HepG2 (cell line): ENCODE results near the gene HABP2. TPM values are rescaled to one million over a fixed set of nuclear protein-coding genes. Genes with fewer than 3 reads are reported as not detected.

Experiments
- AHDC1 ChIP-seq: sonication (generic); formaldehyde crosslinking; IDR thresholded peaks from 2 replicates; pipeline ENCODE4 v1.5.1; 2020; ENCODE audit warnings: mild to moderate bottlenecking, missing genetic modification reagents, borderline replicate concordance
- ETV5 ChIP-seq: IDR thresholded peaks from 2 replicates; pipeline ENCODE4 v1.6.1; 2018; ENCODE audit warnings: missing biosample characterization, missing genetic modification reagents, inconsistent platforms, borderline replicate concordance
- HDAC1 ChIP-seq: sonication (generic); formaldehyde crosslinking; IDR thresholded peaks from 2 replicates; pipeline ENCODE4 v1.5.1; 2020; ENCODE audit warnings: mild to moderate bottlenecking, missing genetic modification reagents
- MED1 ChIP-seq: sonication (generic); formaldehyde crosslinking; IDR thresholded peaks from 2 replicates; pipeline ENCODE4 v1.4.0; 2020; ENCODE audit warnings: missing genetic modification reagents
- MED13 ChIP-seq: sonication (generic); formaldehyde crosslinking; IDR thresholded peaks from 2 replicates; pipeline ENCODE4 v1.5.0; 2020; ENCODE audit warnings: missing genetic modification reagents
- MTA1 ChIP-seq: sonication (generic); formaldehyde crosslinking; IDR thresholded peaks from 2 replicates; pipeline ENCODE4 v1.4.0; 2020; ENCODE audit warnings: missing genetic modification reagents, mild to moderate bottlenecking, borderline replicate concordance
- NFATC3 ChIP-seq: sonication (generic); formaldehyde crosslinking; IDR thresholded peaks from 2 replicates; pipeline ENCODE4 v1.5.1; 2020; ENCODE audit warnings: mild to moderate bottlenecking, missing genetic modification reagents
- PAX8 ChIP-seq: sonication (generic); formaldehyde crosslinking; IDR thresholded peaks from 2 replicates; pipeline ENCODE4 v1.8.0; 2022; ENCODE audit warnings: mild to moderate bottlenecking, missing genetic modification reagents, borderline replicate concordance
- SALL1 ChIP-seq: sonication (generic); formaldehyde crosslinking; IDR thresholded peaks from 2 replicates; pipeline ENCODE4 v1.8.0; 2022; ENCODE audit warnings: mild to moderate bottlenecking, missing genetic modification reagents
- TBX3 ChIP-seq: fragments of 450-650 bp; IDR thresholded peaks from 2 replicates; pipeline ENCODE4 v1.6.1; 2017; ENCODE audit warnings: antibody characterized with exemption, mild to moderate bottlenecking, inconsistent platforms, borderline replicate concordance
- TRIM22 ChIP-seq: fragments of 450-650 bp; IDR thresholded peaks from 2 replicates; pipeline ENCODE4 v1.6.1; 2017
- WIZ ChIP-seq: sonication (generic); formaldehyde crosslinking; IDR thresholded peaks from 2 replicates; pipeline ENCODE4 v1.5.1; 2020; ENCODE audit warnings: mild to moderate bottlenecking, missing genetic modification reagents
- ZBTB1 ChIP-seq: sonication (generic); formaldehyde crosslinking; IDR thresholded peaks from 2 replicates; pipeline ENCODE4 v1.4.0; 2020; ENCODE audit warnings: missing genetic modification reagents, borderline replicate concordance
- ZBTB7A ChIP-seq: sonication (generic); formaldehyde crosslinking; IDR thresholded peaks from 2 replicates; pipeline ENCODE4 v1.8.0; 2022; ENCODE audit warnings: mild to moderate bottlenecking, missing genetic modification reagents
- ZMYM2 ChIP-seq: sonication (generic); formaldehyde crosslinking; IDR thresholded peaks from 2 replicates; pipeline ENCODE4 v1.8.0; 2022; ENCODE audit warnings: mild to moderate bottlenecking, missing genetic modification reagents
- ZNF275 ChIP-seq: sonication (generic); formaldehyde crosslinking; IDR thresholded peaks from 2 replicates; pipeline ENCODE4 v1.8.0; 2022; ENCODE audit warnings: missing genetic modification reagents, mild to moderate bottlenecking, inconsistent platforms, borderline replicate concordance
- ZNF574 ChIP-seq: sonication (generic); formaldehyde crosslinking; IDR thresholded peaks from 2 replicates; pipeline ENCODE4 v1.4.0; 2020; ENCODE audit warnings: missing genetic modification reagents
- ZNF674 ChIP-seq: sonication (generic); formaldehyde crosslinking; IDR thresholded peaks from 2 replicates; pipeline ENCODE4 v1.5.0; 2020; ENCODE audit warnings: low read depth, mild to moderate bottlenecking, missing genetic modification reagents
- ZNF83 ChIP-seq: sonication (generic); formaldehyde crosslinking; IDR thresholded peaks from 2 replicates; pipeline ENCODE4 v1.4.0; 2020; ENCODE audit warnings: missing genetic modification reagents, mild to moderate bottlenecking, borderline replicate concordance
- polyA plus RNA-seq, 8 experiments: library from polyadenylated mRNA; depleted of rRNA in 3 of 8; stranded (reverse) in 7 of 8; unstranded in 1 of 8; fragments of >200 nt; fragmentation: Illumina TruSeq in 4 of 8; extraction: Trizol in 4 of 8; gene quantifications; 2 replicates each; pipeline versions ENCODE4 v1.2.1 to v1.2.3, GENCODE V29; 2011 to 2016; ENCODE audit warnings: low read depth in 4 of 8, missing spikeins in 1 of 8, mixed read lengths in 1 of 8; ENCODE audit not compliant: insufficient read depth in 1 of 8
- total RNA-seq, 5 experiments: library from RNA; depleted of rRNA; stranded (reverse); fragments of >200 nt; fragmentation: Illumina TruSeq; extraction: Trizol; gene quantifications; 2 replicates each; pipeline ENCODE4 v1.2.3, GENCODE V29; 2016; ENCODE audit warnings: low read depth in 1 of 5

Gene HABP2
- total and polyA plus RNA-seq, 2 of the 13 experiments (the other 11 are each of a cell fraction or from before 2014, with no cell fraction given) = 0.12 to 0.13 TPM

- TF ChIP-seq ZNF574 = no peak
- TF ChIP-seq NFATC3 (CRISPR knock-in tag) = no peak
- no peak for TF ChIP-seq ZBTB7A (CRISPR knock-in tag)
- 0 out of 2 replicates have a peak, but pooled peaks have one; percentile 44 for TF ChIP-seq ZNF275 (CRISPR knock-in tag)
- TF ChIP-seq ZBTB1 (CRISPR knock-in tag) = no peak
- 0 out of 2 replicates have a peak, but pooled peaks have one; percentile 11 for TF ChIP-seq SALL1 (CRISPR knock-in tag)
- TF ChIP-seq MED13 = no peak
- TF ChIP-seq PAX8 = no peak
- TF ChIP-seq TBX3 = no peak
- TF ChIP-seq ZNF674 (CRISPR knock-in tag) = no peak
- TF ChIP-seq MTA1 (CRISPR knock-in tag) = no peak
- no peak for TF ChIP-seq WIZ (CRISPR knock-in tag)
- 0 out of 2 replicates have a peak, but pooled peaks have one; percentile 16 for TF ChIP-seq ZMYM2 (CRISPR knock-in tag)
- TF ChIP-seq AHDC1 (CRISPR knock-in tag) = no peak
- peak; percentile 35; the same call in 1 of the 2 replicates for TF ChIP-seq MED1 (CRISPR knock-in tag)
- 0 out of 2 replicates have a peak, but pooled peaks have one; percentile 21 for TF ChIP-seq HDAC1 (CRISPR knock-in tag)
- TF ChIP-seq TRIM22 = no peak
- no peak for TF ChIP-seq ZNF83
- TF ChIP-seq ETV5 (CRISPR knock-in tag) = peak; percentile 19; the same call in 1 of the 2 replicates
Measured at GRCh38 chr10:113589201-113589770, 36.4 kb downstream of the HABP2 start (continued).
